GM19463 (cell line): ENCODE results near the gene MYO1D.

Experiments used
- ATAC-seq: cut with Tn5 transposase; IDR thresholded peaks from one replicate; pipeline ENCODE4 v1.9.1; 2021; ENCODE audit warnings: mild to moderate bottlenecking, moderate library complexity; ENCODE audit not compliant: unreplicated experiment

The MYO1D gene

GRCh38 chr17:32786169-32786568, 90.8 kb downstream of the MYO1D start:
- ATAC-seq: no peak

- ATAC-seq: no peak
Measured at GRCh38 chr17:32784113-32784512, 92.8 kb downstream of the MYO1D start.

- no peak for ATAC-seq
Measured at GRCh38 chr17:32783602-32784001, 93.3 kb downstream of the MYO1D start.

- no peak for ATAC-seq
Measured at GRCh38 chr17:32780721-32781120, 96.2 kb downstream of the MYO1D start.

- ATAC-seq: no peak
Measured at GRCh38 chr17:32777922-32778321, 99.0 kb downstream of the MYO1D start.

GRCh38 chr17:32777436-32777835, 99.5 kb downstream of the MYO1D start:
- ATAC-seq: no peak

- ATAC-seq: no peak
Measured at GRCh38 chr17:32774695-32775084, 102.2 kb downstream of the MYO1D start.

GRCh38 chr17:32773856-32774694, 102.8 kb downstream of the MYO1D start:
- ATAC-seq: no peak

GRCh38 chr17:32772453-32773025, 104.4 kb downstream of the MYO1D start:
- ATAC-seq: peak; percentile 63

- ATAC-seq: no peak
Measured at GRCh38 chr17:32771396-32771795, 105.5 kb downstream of the MYO1D start.

- no peak for ATAC-seq
Measured at GRCh38 chr17:32769846-32770245, 107.1 kb downstream of the MYO1D start.

- no peak for ATAC-seq
Measured at GRCh38 chr17:32763855-32764439, 113.0 kb downstream of the MYO1D start.

- no peak for ATAC-seq
Measured at GRCh38 chr17:32759476-32759875, 117.4 kb downstream of the MYO1D start.

GRCh38 chr17:32757963-32758362, 119.0 kb downstream of the MYO1D start:
- ATAC-seq: no peak

GRCh38 chr17:32756696-32757095, 120.2 kb downstream of the MYO1D start:
- no peak for ATAC-seq

- ATAC-seq: no peak
Measured at GRCh38 chr17:32755045-32755805, 121.7 kb downstream of the MYO1D start.

- no peak for ATAC-seq
Measured at GRCh38 chr17:32752934-32753333, 124.0 kb downstream of the MYO1D start.

- no peak for ATAC-seq
Measured at GRCh38 chr17:32747856-32748255, 129.1 kb downstream of the MYO1D start.

GRCh38 chr17:32746698-32747097, 130.2 kb downstream of the MYO1D start:
- ATAC-seq: no peak

GRCh38 chr17:32746280-32746679, 130.6 kb downstream of the MYO1D start:
- no peak for ATAC-seq
